ENCODE measurements around the gene RALGDS. TPM values are rescaled to one million over a fixed set of nuclear protein-coding genes. Genes with fewer than 3 reads are reported as not detected.
"Not testable (repeated sequence)": the region's sequence is repeated elsewhere in the genome, so short reads cannot be mapped to it uniquely, and the experiment has no call there.

Gene RALGDS
- total RNA-seq, 1 donor, result 13.8 TPM

DNA sequence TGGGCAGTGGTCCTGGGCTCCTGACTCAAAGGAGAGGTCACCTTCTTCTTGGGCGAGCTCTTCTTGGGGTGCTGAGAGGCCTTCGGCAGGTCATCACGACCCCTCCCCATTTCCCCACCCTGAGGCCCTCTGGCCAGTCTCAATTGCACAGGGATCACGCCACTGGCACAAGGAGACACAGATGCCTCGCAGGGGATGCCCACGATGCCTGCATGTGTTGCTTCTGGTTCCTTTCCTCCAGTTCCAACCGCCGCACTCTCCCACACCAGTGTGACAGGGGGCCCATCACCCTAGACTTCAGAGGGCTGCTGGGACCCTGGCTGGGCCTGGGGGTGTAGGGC lies 57.9 kb downstream of the RALGDS start:
- DNase-seq (ENCODE audit: low read depth), result no peak
- H3K4me3 ChIP-seq (ENCODE audit: low read depth, low read length), result no peak overlapping the region
- TF ChIP-seq, protein P1, sequence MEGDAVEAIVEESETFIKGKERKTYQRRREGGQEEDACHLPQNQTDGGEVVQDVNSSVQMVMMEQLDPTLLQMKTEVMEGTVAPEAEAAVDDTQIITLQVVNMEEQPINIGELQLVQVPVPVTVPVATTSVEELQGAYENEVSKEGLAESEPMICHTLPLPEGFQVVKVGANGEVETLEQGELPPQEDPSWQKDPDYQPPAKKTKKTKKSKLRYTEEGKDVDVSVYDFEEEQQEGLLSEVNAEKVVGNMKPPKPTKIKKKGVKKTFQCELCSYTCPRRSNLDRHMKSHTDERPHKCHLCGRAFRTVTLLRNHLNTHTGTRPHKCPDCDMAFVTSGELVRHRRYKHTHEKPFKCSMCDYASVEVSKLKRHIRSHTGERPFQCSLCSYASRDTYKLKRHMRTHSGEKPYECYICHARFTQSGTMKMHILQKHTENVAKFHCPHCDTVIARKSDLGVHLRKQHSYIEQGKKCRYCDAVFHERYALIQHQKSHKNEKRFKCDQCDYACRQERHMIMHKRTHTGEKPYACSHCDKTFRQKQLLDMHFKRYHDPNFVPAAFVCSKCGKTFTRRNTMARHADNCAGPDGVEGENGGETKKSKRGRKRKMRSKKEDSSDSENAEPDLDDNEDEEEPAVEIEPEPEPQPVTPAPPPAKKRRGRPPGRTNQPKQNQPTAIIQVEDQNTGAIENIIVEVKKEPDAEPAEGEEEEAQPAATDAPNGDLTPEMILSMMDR (IDR thresholded peaks at IDR 0.05; ENCODE audit: insufficient read depth, low read depth, low read length), result no peak

DNA sequence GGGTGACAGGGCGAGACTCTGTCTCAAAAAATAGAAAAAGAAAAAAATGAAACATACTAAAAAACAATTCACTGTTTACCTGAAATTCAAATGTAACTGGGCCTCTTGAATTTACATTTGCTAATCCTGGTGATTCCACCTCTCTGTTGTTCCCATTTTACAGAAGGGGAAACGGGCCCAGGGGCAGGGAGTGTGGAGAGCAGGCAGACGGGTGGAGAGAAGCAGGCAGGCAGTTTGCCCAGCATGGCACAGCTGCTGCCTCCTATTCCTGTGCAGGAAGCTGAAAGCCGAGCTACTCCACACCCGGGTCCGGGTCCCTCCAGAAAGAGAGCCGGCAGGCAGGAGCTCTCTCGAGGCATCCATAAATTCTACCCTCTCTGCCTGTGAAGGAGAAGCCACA lies 58.5 kb downstream of the RALGDS start:
- DNase-seq (ENCODE audit: low read depth); H3K4me3 ChIP-seq (ENCODE audit: low read depth, low read length): not testable (repeated sequence)

DNA sequence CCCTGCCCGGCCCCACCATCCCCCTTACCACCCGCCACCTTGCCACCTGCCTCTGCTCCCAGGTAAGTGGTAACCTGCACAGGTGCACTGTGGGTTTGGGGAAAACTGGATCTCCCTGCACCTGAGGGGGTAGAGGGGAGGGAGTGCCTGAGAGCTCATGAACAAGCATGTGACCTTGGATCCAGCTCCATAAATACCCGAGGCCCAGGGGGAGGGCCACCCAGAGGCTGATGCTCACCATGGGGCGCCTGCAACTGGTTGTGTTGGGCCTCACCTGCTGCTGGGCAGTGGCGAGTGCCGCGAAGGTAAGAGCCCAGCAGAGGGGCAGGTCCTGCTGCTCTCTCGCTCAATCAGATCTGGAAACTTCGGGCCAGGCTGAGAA lies 59.3 kb downstream of the RALGDS start, which contains the start of gene CEL:
Gene CEL (plus strand): TSS at position 218 of the 382 bp plus-strand sequence. CDS start 22 bp downstream, at position 240.
- H3K4me3 ChIP-seq (ENCODE audit: low read depth, low read length); DNase-seq (ENCODE audit: low read depth): not testable (repeated sequence)

DNA sequence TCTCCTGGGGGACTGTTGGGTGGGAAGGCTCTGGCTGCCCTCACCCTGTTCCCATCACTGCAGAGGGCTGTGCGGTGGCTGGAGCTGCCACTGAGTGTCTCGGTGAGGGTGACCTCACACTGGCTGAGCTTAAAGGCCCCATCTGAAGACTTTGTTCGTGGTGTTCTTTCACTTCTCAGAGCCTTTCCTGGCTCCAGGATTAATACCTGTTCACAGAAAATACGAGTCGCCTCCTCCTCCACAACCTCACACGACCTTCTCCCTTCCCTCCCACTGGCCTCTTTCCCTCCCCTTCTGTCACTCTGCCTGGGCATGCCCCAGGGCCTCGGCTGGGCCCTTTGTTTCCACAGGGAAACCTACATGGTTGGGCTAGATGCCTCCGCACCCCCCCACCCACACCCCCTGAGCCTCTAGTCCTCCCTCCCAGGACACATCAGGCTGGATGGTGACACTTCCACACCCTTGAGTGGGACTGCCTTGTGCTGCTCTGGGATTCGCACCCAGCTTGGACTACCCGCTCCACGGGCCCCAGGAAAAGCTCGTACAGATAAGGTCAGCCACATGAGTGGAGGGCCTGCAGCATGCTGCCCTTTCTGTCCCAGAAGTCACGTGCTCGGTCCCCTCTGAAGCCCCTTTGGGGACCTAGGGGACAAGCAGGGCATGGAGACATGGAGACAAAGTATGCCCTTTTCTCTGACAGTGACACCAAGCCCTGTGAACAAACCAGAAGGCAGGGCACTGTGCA lies 59.8 kb downstream of the RALGDS start:
- DNase-seq (ENCODE audit: low read depth); H3K4me3 ChIP-seq (ENCODE audit: low read depth, low read length): not testable (repeated sequence)

DNA sequence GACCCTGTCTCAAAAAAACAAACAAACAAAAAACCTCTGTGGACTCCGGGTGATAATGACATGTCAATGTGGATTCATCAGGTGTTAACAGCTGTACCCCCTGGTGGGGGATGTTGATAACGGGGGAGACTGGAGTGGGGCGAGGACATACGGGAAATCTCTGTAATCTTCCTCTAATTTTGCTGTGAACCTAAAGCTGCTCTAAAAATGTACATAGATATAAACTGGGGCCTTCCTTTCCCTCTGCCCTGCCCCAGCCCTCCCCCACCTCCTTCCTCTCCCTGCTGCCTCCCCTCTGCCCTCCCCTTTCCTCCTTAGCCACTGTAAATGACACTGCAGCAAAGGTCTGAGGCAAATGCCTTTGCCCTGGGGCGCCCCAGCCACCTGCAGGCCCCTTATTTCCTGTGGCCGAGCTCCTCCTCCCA lies 60.6 kb downstream of the RALGDS start:
- TF ChIP-seq, protein P1 (IDR thresholded peaks at IDR 0.05; ENCODE audit: insufficient read depth, low read depth, low read length), result no peak
- H3K4me3 ChIP-seq (ENCODE audit: low read depth, low read length), result no peak overlapping the region
- no peak for DNase-seq (ENCODE audit: low read depth)

DNA sequence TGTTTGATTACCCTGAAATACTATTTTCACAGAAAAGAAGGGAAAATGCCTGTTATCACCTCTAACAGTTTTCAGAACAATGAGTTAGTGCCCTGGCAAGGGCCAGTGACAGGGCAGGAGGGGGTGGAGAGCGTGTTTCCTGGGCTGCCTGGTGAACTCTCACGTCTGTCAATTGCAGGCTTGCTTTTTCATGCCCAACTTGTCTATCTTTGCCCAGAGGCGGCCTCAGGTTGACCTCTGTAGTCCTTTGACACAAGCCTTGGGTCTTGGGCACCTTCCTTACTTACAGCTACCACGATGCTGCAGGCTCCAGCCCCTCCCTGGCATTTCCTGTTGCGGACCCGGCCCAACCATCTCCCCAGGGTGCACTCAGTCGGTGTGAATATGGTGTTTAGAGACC lies 61.4 kb downstream of the RALGDS start:
- TF ChIP-seq, protein P1 (IDR thresholded peaks at IDR 0.05; ENCODE audit: insufficient read depth, low read depth, low read length), result no peak
- no peak overlapping the region for H3K4me3 ChIP-seq (ENCODE audit: low read depth, low read length)
- no peak for DNase-seq (ENCODE audit: low read depth)

DNA sequence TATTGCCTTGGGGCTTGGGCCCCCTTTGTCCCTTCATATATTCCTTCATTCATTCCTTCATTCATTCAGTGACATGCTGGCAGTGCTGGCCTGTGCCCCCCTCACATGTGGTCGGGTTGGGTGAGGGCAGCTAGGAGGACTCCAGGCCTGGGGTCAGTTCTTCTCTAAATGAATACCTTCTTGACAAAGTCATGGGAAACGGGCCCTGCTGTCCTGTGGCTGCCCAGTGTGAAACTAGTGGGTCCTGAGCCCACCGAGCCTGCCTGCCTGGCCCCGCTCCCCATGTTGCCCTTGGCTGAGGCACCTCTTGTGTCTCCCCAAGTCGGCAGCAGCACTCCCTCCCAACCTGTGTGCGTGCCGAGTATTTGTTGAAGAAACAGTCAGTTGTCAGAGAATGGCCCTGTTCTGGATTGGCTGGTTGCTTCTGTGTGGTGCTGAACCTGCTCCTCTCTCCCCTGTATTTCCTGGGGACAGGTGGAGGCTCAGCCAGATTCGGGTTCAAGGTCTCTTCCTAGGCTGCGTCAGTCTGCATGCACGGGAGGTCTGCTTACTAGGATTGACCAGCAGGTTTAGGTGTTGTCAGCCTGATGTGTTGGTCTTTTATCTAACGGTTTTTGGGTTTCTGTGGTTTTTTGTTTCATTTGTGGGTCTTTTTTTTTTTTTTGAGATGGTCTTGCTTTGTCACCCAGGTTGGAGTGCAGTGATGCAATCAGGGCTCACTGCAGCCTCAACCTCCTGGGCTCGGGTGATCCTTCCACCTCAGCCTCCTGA lies 62.3 kb downstream of the RALGDS start:
- TF ChIP-seq, protein P1 (IDR thresholded peaks at IDR 0.05; ENCODE audit: insufficient read depth, low read depth, low read length), result no peak
- DNase-seq (ENCODE audit: low read depth), result no peak

DNA sequence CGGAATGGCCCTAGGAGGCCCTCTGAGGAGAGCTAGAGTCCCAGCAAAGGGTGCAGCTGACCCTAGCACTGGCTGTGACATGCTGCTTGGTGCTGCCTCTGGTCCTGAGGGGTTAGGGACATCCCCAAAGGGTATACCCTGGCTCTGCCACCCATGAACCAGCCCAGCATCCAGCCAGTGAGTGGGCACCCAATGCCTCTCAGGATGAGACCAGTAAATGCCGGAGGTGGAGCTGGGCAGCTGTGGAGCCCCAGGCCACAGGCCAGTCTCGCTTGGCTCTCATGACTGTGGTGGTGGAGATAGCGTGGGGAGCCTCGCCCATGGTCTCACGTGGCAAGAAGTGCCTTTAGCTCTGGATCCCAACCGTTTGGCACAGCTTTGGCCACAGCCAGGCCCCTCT lies 63.0 kb downstream of the RALGDS start:
- no peak for DNase-seq (ENCODE audit: low read depth)
- no peak overlapping the region for H3K4me3 ChIP-seq (ENCODE audit: low read depth, low read length)
- TF ChIP-seq, protein P1 (IDR thresholded peaks at IDR 0.05; ENCODE audit: insufficient read depth, low read depth, low read length), result no peak

More for the DNA sequence above, 62.3 kb downstream of the RALGDS start:
- H3K4me3 ChIP-seq (ENCODE audit: low read depth, low read length), result no peak overlapping the region
